HepG2 (cell line): ENCODE measurements around the gene ACE2. TPM values are rescaled to one million over a fixed set of nuclear protein-coding genes. Genes with fewer than 3 reads are reported as not detected.
A peak's percentile ranks its signal among the peaks of the same experiment; 100 is the strongest.

ENCODE experiments used
- ATAC-seq: fragments of 200-7000 bp; cut with Tn5 transposase; 3 replicates; pipeline ENCODE4 v1.9.1; 2020; ENCODE audit warnings: mild to moderate bottlenecking, moderate library complexity
- BruUV-seq: library from RNA; stranded (reverse); fragments of 400-500 nt; replicated peaks from 2 replicates; lab custom pipeline; 2021; lab: Mats Ljungman, UMichigan
- CTCF ChIA-PET: fragments of 300-600 bp; formaldehyde crosslinking; extraction: SDS; loops from one replicate; lab custom pipeline; 2021; ENCODE audit warnings: low total read pairs, inconsistent platforms, low intra/inter-chr PET ratio; lab: Yijun Ruan, JAX
- POLR2A ChIA-PET: fragments of 350-600 bp; sonication (Branson Sonifier 250); formaldehyde crosslinking; loops from one replicate; lab custom pipeline; 2020; ENCODE audit warnings: antibody characterized with exemption, inconsistent platforms; lab: Yijun Ruan, JAX
- DNase-seq: peaks from one replicate; pipeline ENCODE4 v3.0.0-alpha.2; 2015; ENCODE audit warnings: low spot score
- FAIRE-seq: peaks from 3 replicates; lab custom pipeline; 2011; peaks lifted over from hg19 to GRCh38; lab: Jason Lieb, UNC
- H2AFZ ChIP-seq: one replicate; pipeline ENCODE4 v1.6.1; 2011; ENCODE audit warnings: low read length, inconsistent platforms
- H3K27ac ChIP-seq: fragments of 300-600 bp; 3 replicates; pipeline ENCODE4 v1.8.0; 2011; ENCODE audit warnings: mixed run types, mild to moderate bottlenecking, mixed read lengths, low read length, inconsistent platforms; ENCODE audit not compliant: insufficient read depth; ENCODE audit errors: extremely low read length
- H3K27me3 ChIP-seq, 2 experiments: fragments of 200-600 bp in 1 of 2; 2 replicates in 1 of 2; 3 replicates in 1 of 2; pipeline versions ENCODE4 v1.6.0 to v1.8.0; 2011; ENCODE audit warnings: low read length in 2 of 2, mild to moderate bottlenecking in 2 of 2, moderate library complexity in 2 of 2, inconsistent platforms in 1 of 2; ENCODE audit not compliant: insufficient read depth in 2 of 2, control insufficient read depth in 1 of 2
- H3K36me3 ChIP-seq, 2 experiments: fragments of 200-600 bp in 1 of 2; replicated peaks in 1 of 2; 2 replicates in 1 of 2; 3 replicates in 1 of 2; pipeline versions ENCODE4 v1.5.1 to v1.8.0; 2011; ENCODE audit warnings: low read length in 2 of 2, inconsistent platforms in 1 of 2; ENCODE audit not compliant: insufficient read depth in 2 of 2, control insufficient read depth in 1 of 2
- H3K4me1 ChIP-seq: 2 replicates; pipeline ENCODE4 v1.5.1; 2012; ENCODE audit warnings: low read length, inconsistent platforms; ENCODE audit not compliant: insufficient read depth
- H3K4me2 ChIP-seq: 2 replicates; pipeline ENCODE4 v1.6.0; 2011; ENCODE audit warnings: low read depth, low read length, inconsistent platforms
- H3K4me3 ChIP-seq, 3 experiments: fragments of 200-600 bp in 1 of 3; sonication (generic), shearing (Covaris generic) in 1 of 3; replicated peaks in 1 of 3; 2 replicates each; pipeline ENCODE4 v1.5.1; 2011 to 2016; ENCODE audit warnings: low read length in 3 of 3, inconsistent platforms in 2 of 3, low read depth in 2 of 3, mild to moderate bottlenecking in 2 of 3, control low read depth in 1 of 3, mixed read lengths in 1 of 3; ENCODE audit not compliant: insufficient read depth in 1 of 3
- H3K79me2 ChIP-seq: one replicate; pipeline ENCODE4 v1.6.1; 2011; ENCODE audit warnings: low read length, inconsistent platforms; ENCODE audit not compliant: insufficient read depth
- H3K9ac ChIP-seq: 2 replicates; pipeline ENCODE4 v1.6.0; 2011; ENCODE audit warnings: mild to moderate bottlenecking, low read depth, low read length, inconsistent platforms; ENCODE audit not compliant: insufficient read depth
- H3K9me3 ChIP-seq: 2 replicates; pipeline ENCODE4 v1.5.1; 2012; ENCODE audit warnings: mild to moderate bottlenecking, low read length
- H4K20me1 ChIP-seq: 2 replicates; pipeline ENCODE4 v1.6.0; 2011; ENCODE audit warnings: inconsistent platforms, mild to moderate bottlenecking, low read length, moderate library complexity; ENCODE audit not compliant: insufficient read depth
- KAT7 ChIP-seq: IDR thresholded peaks from 2 replicates; pipeline ENCODE4 v1.6.1; 2018; ENCODE audit warnings: borderline replicate concordance, missing compliant biosample characterization
- NFE2L2 ChIP-seq: fragments of 150-350 bp; IDR thresholded peaks from 2 replicates; pipeline ENCODE4 v1.6.1; 2014; ENCODE audit warnings: low read length
- SNAPC2 ChIP-seq: sonication (generic); formaldehyde crosslinking; IDR thresholded peaks from 2 replicates; pipeline ENCODE4 v1.8.1; 2022; ENCODE audit warnings: mild to moderate bottlenecking, missing genetic modification reagents
- WGBS: methylation state at CpG from one replicate; pipeline ENCODE4 v1.1.6; 2017; ENCODE audit warnings: low lambda C conversion rate; 5-methylcytosine and 5-hydroxymethylcytosine counted together
- in situ Hi-C: cut with HindIII; loops from 2 replicates; pipeline ENCODE4 v1.10.0; 2017; ENCODE audit warnings: low pct_unique_long_range_greater_than_20kb; ENCODE audit not compliant: extremely low pct_ligation_motif_present
- intact Hi-C: fragments of 100-400 bp; cut with micrococcal nuclease; formaldehyde crosslinking; loops from one replicate; pipeline ENCODE4 v1.10.0; 2022; ENCODE audit not compliant: unreplicated experiment
- polyA plus RNA-seq, 8 experiments: library from polyadenylated mRNA; depleted of rRNA in 3 of 8; stranded (reverse) in 7 of 8; unstranded in 1 of 8; fragments of >200 nt; fragmentation: Illumina TruSeq in 4 of 8; extraction: Trizol in 4 of 8; gene quantifications; 2 replicates each; pipeline versions ENCODE4 v1.2.1 to v1.2.3, GENCODE V29; 2011 to 2016; ENCODE audit warnings: low read depth in 4 of 8, missing spikeins in 1 of 8, mixed read lengths in 1 of 8; ENCODE audit not compliant: insufficient read depth in 1 of 8
- total RNA-seq, 5 experiments: library from RNA; depleted of rRNA; stranded (reverse); fragments of >200 nt; fragmentation: Illumina TruSeq; extraction: Trizol; gene quantifications; 2 replicates each; pipeline ENCODE4 v1.2.3, GENCODE V29; 2016; ENCODE audit warnings: low read depth in 1 of 5

The ACE2 gene
- total and polyA plus RNA-seq, 2 of the 13 experiments (the other 11 are each of a cell fraction or from before 2014, with no cell fraction given), result 0.46 to 3.1 TPM

DNA sequence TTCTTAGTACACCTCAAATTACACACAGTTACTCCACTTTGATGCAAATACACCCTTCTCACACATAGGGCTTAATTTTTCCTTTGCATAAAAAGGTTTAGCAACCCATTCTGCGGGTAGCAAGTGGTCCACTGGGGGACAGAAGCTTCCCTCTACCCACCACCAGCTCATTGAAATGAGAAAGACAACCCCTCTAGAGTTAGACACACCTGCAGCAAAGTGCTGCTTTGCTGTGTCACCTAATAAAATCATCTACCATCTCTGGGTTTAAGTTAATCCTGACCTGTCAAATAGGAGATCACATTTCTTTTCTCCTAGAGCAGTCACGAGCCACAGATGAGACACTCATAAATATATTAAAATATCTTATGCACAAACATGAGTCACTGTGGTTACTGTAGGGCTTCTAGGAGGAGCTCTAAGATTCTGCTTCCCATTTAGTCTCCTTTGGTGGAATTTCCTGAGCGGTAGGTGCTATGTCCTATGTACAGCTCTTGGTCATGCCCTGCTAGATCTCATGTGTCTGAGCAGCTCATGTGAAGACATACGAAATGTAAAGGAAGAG is 88.3 kb downstream of the ACE2 start (continued):
- no peak for TF ChIP-seq SNAPC2 (CRISPR knock-in tag)
- TF ChIP-seq, all 625 proteins: peak for 0

DNA sequence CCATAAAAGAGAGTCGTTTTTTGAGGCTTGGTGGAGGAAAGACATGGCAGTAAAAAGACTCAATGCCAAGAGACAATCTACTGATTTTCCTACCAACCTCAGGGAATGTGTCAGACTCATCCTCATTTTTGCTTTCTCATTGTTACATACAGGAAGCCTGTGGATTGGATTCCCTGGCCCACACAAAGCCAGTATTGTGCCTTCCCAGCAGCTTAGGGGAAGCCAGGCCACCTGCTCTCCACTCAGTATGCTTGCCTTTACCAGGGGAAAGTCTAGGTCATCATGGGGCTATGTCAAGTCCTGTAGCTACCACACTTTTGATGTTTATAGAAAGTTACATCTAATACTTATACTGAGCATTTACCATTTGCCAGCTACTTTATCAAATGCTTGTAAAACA is 89.2 kb downstream of the ACE2 start:
- Histone ChIP-seq H4K20me1 (no peaks in the 10 kb centered on the region), H3K27ac (no peak overlapping the region), H3K9ac (no peak overlapping the region), H3K27me3 (no peaks in the 10 kb centered on the region), H3K36me3 (no peaks in the 10 kb centered on the region), H3K4me1 (no peaks in the 10 kb centered on the region)
- peak; percentile 72 for ATAC-seq
- TF ChIP-seq KAT7 (no peak), NFE2L2 (0 out of 2 replicates have a peak, but pooled peaks have one; percentile 13)
- TF ChIP-seq, all 625 proteins: peak for 1
- ChIA-PET CTCF (no interaction called here), POLR2A (no interaction called here)
- Histone ChIP-seq H2AFZ (no peak overlapping the region), H3K4me3 (no peak overlapping the region), H3K9me3 (no peaks in the 10 kb centered on the region), H3K4me2 (no peak overlapping the region), H3K79me2 (no peaks in the 10 kb centered on the region)
- FAIRE-seq, result peak; percentile 30
- no TSS peak for BruUV-seq
- DNase-seq, result peak; percentile 31
- in situ Hi-C loops, result no loop called here
- intact Hi-C loops, result no loop called here
- 0% methylated on average over 1 of the region's 1 CpG for WGBS

Other genes starting within 250 kb of the ACE2 start
- gene VEGFD, start 216.5 kb downstream of the ACE2 start, total RNA-seq (2016; rRNA removed; fragmentation: Illumina TruSeq; extraction: Trizol), result 0.27 and 0.35 TPM in 2 replicates
- 0.11 and 0.34 TPM in 2 replicates for gene VEGFD, start 216.5 kb downstream of the ACE2 start, polyA plus RNA-seq (2011; rRNA removed)
- gene PIR, start 107.6 kb downstream of the ACE2 start, total RNA-seq (2016; rRNA removed; fragmentation: Illumina TruSeq; extraction: Trizol), result 38.0 and 53.3 TPM in 2 replicates
- 7.7 and 12.2 TPM in 2 replicates for gene PIR, start 107.6 kb downstream of the ACE2 start, polyA plus RNA-seq (2011; rRNA removed)
- gene BMX, start 100.2 kb downstream of the ACE2 start, total RNA-seq (2016; rRNA removed; fragmentation: Illumina TruSeq; extraction: Trizol), result not detected in 2 replicates
- gene BMX, start 100.2 kb downstream of the ACE2 start, polyA plus RNA-seq (2011; rRNA removed), result not detected in 2 replicates
- 0.17 and 0.53 TPM in 2 replicates for gene CLTRN, start 63.8 kb upstream of the ACE2 start, total RNA-seq (2016; rRNA removed; fragmentation: Illumina TruSeq; extraction: Trizol)
- 0.37 and 0.39 TPM in 2 replicates for gene CLTRN, start 63.8 kb upstream of the ACE2 start, polyA plus RNA-seq (2011; rRNA removed)
- 1.7 and 2.3 TPM in 2 replicates for gene CA5B, start 137.3 kb upstream of the ACE2 start, total RNA-seq (2016; rRNA removed; fragmentation: Illumina TruSeq; extraction: Trizol)
- 1.8 and 2.2 TPM in 2 replicates for gene CA5B, start 137.3 kb upstream of the ACE2 start, polyA plus RNA-seq (2011; rRNA removed)
- 3.6 and 4.9 TPM in 2 replicates for gene ZRSR2, start 189.5 kb upstream of the ACE2 start, total RNA-seq (2016; rRNA removed; fragmentation: Illumina TruSeq; extraction: Trizol)
- 2.8 and 3.6 TPM in 2 replicates for gene ZRSR2, start 189.5 kb upstream of the ACE2 start, polyA plus RNA-seq (2011; rRNA removed)